Activated CD4-positive, alpha-beta T cell treated with anti-CD3 and anti-CD28 coated beads, Interleukin-2, Interleukin-4, amounts not matched to agents 100 ng/mL and 50 ng/mL, durations not matched to agents 16 hours and 8 hours (primary cell): ENCODE data around the gene IQSEC3.
"Not testable (repeated sequence)": the region's sequence is repeated elsewhere in the genome, so short reads cannot be mapped to it uniquely, and the experiment has no call there.

ENCODE experiments used
- DNase-seq: peaks from one replicate; pipeline ENCODE4 v3.0.0-alpha.2; 2020; ENCODE audit warnings: low spot score

The IQSEC3 gene

GRCh38 chr12:66428-66781 is at the start of gene IQSEC3:
Gene IQSEC3 (plus strand): TSS chr12:66767. CDS start chr12:66883, 116 bp downstream.
- not testable (repeated sequence) for DNase-seq

GRCh38 chr12:17370-18340 is 48.9 kb upstream of the IQSEC3 start:
- DNase-seq, result not testable (repeated sequence)

GRCh38 chr12:18821-19567 is 47.6 kb upstream of the IQSEC3 start:
- DNase-seq, result not testable (repeated sequence)

GRCh38 chr12:19906-20305 is 46.7 kb upstream of the IQSEC3 start:
- DNase-seq, result not testable (repeated sequence)

GRCh38 chr12:20757-21156 is 45.8 kb upstream of the IQSEC3 start:
- no peak for DNase-seq

GRCh38 chr12:21301-22189 is 45.0 kb upstream of the IQSEC3 start:
- peak; percentile 33 for DNase-seq

GRCh38 chr12:22190-22529 is 44.4 kb upstream of the IQSEC3 start:
- no peak for DNase-seq

- no peak for DNase-seq
Observed at GRCh38 chr12:22530-23201, 43.9 kb upstream of the IQSEC3 start.

- DNase-seq, result not testable (repeated sequence)
Observed at GRCh38 chr12:27904-28303, 38.7 kb upstream of the IQSEC3 start.

- DNase-seq, result not testable (repeated sequence)
Observed at GRCh38 chr12:38775-39174, 27.8 kb upstream of the IQSEC3 start.

- DNase-seq, result not testable (repeated sequence)
Observed at GRCh38 chr12:39555-40265, 26.9 kb upstream of the IQSEC3 start.

GRCh38 chr12:44352-44751 is 22.2 kb upstream of the IQSEC3 start:
- not testable (repeated sequence) for DNase-seq

- not testable (repeated sequence) for DNase-seq
Observed at GRCh38 chr12:45235-45990, 21.2 kb upstream of the IQSEC3 start.

- DNase-seq, result not testable (repeated sequence)
Observed at GRCh38 chr12:45991-46358, 20.6 kb upstream of the IQSEC3 start.

- DNase-seq, result not testable (repeated sequence)
Observed at GRCh38 chr12:46542-46941, 20.0 kb upstream of the IQSEC3 start.

- not testable (repeated sequence) for DNase-seq
Observed at GRCh38 chr12:47699-48226, 18.8 kb upstream of the IQSEC3 start.

GRCh38 chr12:49149-49548 is 17.4 kb upstream of the IQSEC3 start:
- not testable (repeated sequence) for DNase-seq

GRCh38 chr12:51087-51486 is 15.5 kb upstream of the IQSEC3 start:
- not testable (repeated sequence) for DNase-seq

GRCh38 chr12:51962-52361 is 14.6 kb upstream of the IQSEC3 start:
- not testable (repeated sequence) for DNase-seq
